GM21390 (cell line): ENCODE data around the gene MUC5B.
"Not testable (repeated sequence)": the region's sequence is repeated elsewhere in the genome, so short reads cannot be mapped to it uniquely, and the experiment has no call there.

ENCODE experiments used
- ATAC-seq: cut with Tn5 transposase; IDR thresholded peaks from one replicate; pipeline ENCODE4 v1.9.1; 2021; ENCODE audit not compliant: unreplicated experiment

MUC5B gene

DNA sequence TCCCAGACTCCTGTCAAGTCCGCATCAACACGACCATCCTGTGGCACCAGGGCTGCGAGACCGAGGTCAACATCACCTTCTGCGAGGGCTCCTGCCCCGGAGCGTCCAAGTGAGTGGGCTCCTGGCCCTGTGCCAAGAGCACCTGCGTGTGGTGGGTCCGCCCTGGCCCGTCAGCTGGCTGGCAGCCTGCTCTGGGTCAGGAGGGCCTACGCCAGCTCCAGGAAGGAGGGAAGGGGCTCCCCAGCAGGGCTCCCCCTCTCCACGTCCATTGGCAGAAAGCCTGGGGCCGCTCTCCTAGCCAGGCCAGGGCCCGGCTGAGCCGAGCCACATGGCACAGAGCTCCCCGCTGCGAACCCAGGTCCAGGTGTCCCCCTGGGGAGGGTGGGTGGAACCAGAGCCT, 37.8 kb downstream of the MUC5B start:
- ATAC-seq, result no peak

GRCh38 chr11:1261241-1262071, 38.6 kb downstream of the MUC5B start:
- ATAC-seq, result no peak

GRCh38 chr11:1262172-1263006, 39.5 kb downstream of the MUC5B start:
- ATAC-seq, result peak; percentile 67

- ATAC-seq, result peak; percentile 10
Measured at GRCh38 chr11:1263010-1263409, 40.1 kb downstream of the MUC5B start.

DNA sequence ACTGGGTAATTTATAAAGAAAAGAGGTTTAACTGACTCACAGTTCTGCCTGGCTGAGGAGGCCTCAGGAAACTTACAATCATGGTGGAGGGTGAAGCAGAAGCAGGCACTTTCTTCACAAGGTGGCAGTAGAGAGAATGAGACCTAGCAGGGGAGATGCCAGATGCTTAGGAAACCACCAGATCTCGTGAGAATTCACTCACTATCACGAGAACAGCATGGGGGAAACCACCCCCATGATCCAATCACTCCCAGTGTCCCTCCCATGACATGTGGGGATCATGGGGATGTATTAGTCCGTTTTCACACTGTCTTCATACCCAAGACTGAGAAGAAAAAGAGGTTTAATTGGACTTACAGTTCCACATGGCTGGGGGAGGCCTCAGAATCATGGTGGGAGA, 41.6 kb downstream of the MUC5B start:
- not testable (repeated sequence) for ATAC-seq

DNA sequence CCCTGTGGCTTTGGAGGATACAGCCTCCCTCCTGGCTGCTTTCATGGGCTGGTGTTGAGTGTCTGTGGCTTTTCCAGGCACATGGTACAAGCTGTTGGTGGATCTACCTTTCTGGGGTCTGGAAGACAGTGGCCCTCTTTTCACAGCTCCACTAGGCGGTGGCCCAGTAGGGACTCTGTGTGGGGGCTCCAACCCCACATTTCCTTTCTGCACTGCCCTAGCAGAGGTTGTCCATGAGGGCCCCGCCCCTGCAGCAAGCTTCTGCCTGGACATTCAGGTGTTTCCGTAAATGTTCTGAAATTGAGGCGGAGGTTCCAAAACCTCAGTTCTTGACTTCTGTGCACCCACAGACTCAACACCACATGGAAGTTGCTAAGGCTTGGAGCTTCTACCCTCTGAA, 42.6 kb downstream of the MUC5B start:
- not testable (repeated sequence) for ATAC-seq

DNA sequence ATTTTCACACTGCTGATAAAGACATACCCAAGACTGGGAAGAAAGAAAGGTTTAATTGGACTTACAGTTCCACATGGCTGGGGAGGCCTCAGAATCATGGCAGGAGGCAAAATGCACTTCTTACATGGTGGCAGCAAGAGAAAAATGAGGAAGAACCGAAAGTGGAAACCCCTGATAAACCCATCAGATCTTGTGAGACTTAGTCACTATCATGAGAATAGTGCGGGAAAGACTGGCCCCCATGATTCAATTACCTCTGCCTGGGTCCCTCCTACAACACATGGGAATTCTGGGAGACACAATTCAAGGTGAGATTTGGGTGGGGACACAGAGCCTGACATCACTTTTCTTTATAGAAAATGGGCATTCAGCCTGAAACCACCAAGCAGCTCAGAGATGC, 44.1 kb downstream of the MUC5B start:
- ATAC-seq, result not testable (repeated sequence)

GRCh38 chr11:1267441-1268100, 44.7 kb downstream of the MUC5B start:
- no peak for ATAC-seq

DNA sequence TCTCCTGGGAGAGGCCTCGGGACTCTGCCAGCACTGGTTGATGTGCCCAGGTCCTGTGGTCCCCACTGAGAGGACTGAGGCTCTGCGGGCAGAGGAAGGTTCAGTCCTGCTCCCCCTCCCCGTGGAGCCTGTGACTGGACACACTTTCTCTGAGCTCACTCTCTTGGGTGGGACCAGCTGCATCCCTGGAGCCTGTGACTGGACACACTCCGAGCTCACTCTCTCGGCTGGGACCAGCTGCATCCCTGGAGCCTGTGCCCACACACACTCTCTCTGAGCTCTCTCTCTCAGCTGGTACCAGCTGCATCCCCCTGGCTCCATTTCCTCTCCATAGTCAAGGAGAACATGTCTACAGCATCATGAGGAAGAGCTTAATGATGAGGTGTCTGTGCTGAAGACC, 47.1 kb downstream of the MUC5B start:
- ATAC-seq, result no peak

DNA sequence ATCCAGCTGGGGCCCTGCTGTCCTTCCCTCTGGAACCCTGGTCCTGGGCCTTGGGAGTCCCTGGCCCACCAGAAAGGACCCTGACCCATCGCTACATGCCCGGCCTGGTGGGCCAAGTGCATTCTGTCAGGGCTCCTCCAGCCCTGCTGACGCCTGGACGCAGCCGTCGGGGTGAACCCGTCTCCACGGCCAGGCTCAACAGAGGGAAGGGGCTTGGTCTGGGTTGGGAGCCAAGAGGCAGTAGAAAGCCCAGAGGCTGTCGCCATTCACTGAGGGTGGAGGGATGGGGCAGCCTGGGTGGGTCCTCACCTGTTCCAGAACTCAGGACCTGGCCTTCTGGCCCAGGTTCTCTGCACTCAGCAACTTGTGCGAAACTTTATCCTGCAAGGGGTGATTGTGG, 47.6 kb downstream of the MUC5B start:
- ATAC-seq, result no peak

- ATAC-seq, result no peak
Measured at GRCh38 chr11:1271002-1271401, 48.1 kb downstream of the MUC5B start.

- ATAC-seq, result no peak
Measured at GRCh38 chr11:1271406-1271805, 48.5 kb downstream of the MUC5B start.

- no peak for ATAC-seq
Measured at GRCh38 chr11:1271927-1272326, 49.1 kb downstream of the MUC5B start.

- no peak for ATAC-seq
Measured at GRCh38 chr11:1272531-1272930, 49.7 kb downstream of the MUC5B start.

DNA sequence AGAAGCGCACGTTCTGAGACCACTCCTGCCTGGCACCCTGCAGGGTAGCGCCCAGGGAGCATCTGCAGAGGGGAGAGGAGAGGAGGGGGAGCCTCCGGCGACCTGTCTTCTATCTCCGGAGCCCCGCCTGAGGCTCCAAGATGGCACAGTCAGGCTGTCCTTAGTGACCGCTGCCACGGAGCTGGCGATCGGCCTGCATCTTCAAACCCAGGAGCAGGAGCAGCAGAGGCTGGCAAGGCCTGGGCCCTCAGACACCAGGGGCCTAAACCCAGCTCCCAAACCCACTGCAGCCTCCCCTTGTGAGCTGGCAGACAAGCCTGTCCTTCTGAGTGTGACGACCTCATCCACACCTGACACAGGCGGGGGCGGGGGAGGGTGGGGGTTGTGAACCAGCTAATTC, 51.6 kb downstream of the MUC5B start:
- no peak for ATAC-seq

- ATAC-seq, result no peak
Measured at GRCh38 chr11:1275021-1275420, 52.2 kb downstream of the MUC5B start.

DNA sequence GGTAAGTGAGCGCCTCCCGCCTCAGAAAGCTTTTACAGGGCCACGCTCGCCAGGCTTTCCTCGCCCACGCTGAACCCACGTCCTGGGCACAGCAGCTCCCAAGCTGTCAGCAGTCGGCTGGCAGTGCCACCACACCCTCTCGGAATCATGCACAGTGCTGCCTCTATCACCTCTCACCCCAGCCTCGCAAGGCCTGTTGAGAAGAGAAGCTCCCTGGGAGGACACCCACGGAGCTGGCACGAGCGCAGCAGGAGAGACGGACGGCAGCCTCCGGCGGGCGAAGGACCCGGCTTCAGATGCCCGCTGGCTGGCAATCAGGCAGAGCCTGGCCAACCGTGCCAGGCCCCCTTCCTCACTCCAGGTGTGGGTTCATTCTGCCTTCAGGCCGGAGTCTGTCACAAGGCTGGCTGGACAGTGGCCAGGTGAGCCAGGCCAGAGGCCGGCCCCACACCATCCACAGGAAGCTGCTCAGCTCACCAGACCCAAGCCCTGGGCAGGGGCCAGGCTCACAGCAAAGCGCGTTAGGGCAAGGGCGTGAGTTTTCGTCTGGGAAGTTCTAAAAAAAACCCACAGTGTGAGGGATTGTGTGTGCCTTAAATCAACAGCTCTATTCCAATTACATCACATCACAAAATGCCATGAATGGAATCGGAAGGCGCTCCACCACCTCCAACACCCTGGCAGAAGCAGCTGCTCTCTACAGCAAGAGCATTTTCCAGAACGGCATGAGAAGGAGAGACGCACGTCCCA, 53.4 kb downstream of the MUC5B start:
- no peak for ATAC-seq

- ATAC-seq, result no peak
Measured at GRCh38 chr11:1276866-1277615, 54.2 kb downstream of the MUC5B start.

DNA sequence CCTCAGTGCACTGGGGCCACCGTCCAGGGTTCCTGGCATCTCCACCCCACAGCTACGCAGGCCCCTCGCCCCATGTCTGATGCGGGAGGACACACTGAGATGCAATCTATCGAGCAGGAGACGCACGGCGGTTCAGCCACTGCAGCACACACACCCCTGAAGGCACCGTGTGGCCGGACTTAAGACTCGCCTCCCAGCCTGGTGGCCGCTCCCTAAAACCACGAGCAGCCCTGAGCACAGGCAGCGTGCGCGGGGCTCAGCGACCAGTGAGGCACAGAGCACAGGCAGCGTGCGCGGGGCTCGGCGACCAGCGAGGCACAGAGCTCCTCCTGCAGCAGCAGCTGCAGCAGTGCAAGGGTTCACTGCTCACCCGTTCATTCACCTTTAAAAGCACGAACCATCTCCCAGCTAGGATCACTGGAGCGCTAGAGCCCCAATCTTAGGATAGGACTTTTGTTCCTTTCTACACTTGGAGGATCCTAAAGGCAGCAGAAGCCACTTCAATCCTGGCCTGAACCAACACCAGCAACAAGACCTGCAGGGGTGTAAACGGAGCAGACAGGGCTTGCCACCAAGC, 55.2 kb downstream of the MUC5B start:
- ATAC-seq, result no peak
